SK-N-SH (cell line): ENCODE data around the gene NCAM1. TPM values are rescaled to one million over a fixed set of nuclear protein-coding genes. Genes with fewer than 3 reads are reported as not detected.

ENCODE experiments used
- CTCF ChIA-PET: fragments of 300-600, 350-600 bp; formaldehyde crosslinking; extraction: SDS; loops from one replicate; lab custom pipeline; 2021; lab: Yijun Ruan, JAX
- POLR2A ChIA-PET: fragments of 350-600 bp; sonication (Branson Sonifier 250); formaldehyde crosslinking; extraction: SDS; loops from one replicate; lab custom pipeline; 2020; ENCODE audit warnings: antibody characterized with exemption, inconsistent platforms; lab: Yijun Ruan, JAX
- DNase-seq: peaks from one replicate; pipeline ENCODE4 v3.0.0; 2012
- H2AFZ ChIP-seq: fragments of 200-600 bp; sonication (generic); 2 replicates; pipeline ENCODE4 v1.8.1; 2016; ENCODE audit warnings: antibody characterized with exemption, mild to moderate bottlenecking, low read depth
- H3F3A ChIP-seq: fragments of 200-600 bp; sonication (generic); replicated peaks from 2 replicates; pipeline ENCODE3; 2016; ENCODE audit warnings: antibody characterized with exemption, mild to moderate bottlenecking; ENCODE audit not compliant: insufficient read depth
- H3K27ac ChIP-seq, 2 experiments: fragments of 200-500 bp in 1 of 2; fragments of 200-600 bp in 1 of 2; sonication (Bioruptor generic) in 1 of 2; sonication (generic), shearing (Covaris generic) in 1 of 2; 2 replicates each; pipeline versions ENCODE4 v1.5.1 to v1.6.1; 2014 to 2016; ENCODE audit warnings: low read depth in 2 of 2, inconsistent platforms in 1 of 2, low read length in 1 of 2, mild to moderate bottlenecking in 1 of 2, mixed read lengths in 1 of 2
- H3K27me3 ChIP-seq: fragments of 200-600 bp; sonication (generic), shearing (Covaris generic); 2 replicates; pipeline ENCODE4 v1.6.1; 2016; ENCODE audit warnings: mixed run types; ENCODE audit not compliant: insufficient read depth
- H3K36me3 ChIP-seq, 2 experiments: fragments of 200-500 bp in 1 of 2; fragments of 200-600 bp in 1 of 2; sonication (Bioruptor generic) in 1 of 2; sonication (generic) in 1 of 2; replicated peaks in 1 of 2; 2 replicates each; pipeline versions ENCODE3 to v1.5.1; 2014 to 2016; ENCODE audit warnings: low read length in 1 of 2, mild to moderate bottlenecking in 1 of 2; ENCODE audit not compliant: insufficient read depth in 2 of 2, control insufficient read depth in 1 of 2
- H3K4me1 ChIP-seq, 2 experiments: fragments of 200-500 bp in 1 of 2; fragments of 200-600 bp in 1 of 2; sonication (Bioruptor generic) in 1 of 2; sonication (generic), shearing (Covaris generic) in 1 of 2; 2 replicates each; pipeline versions ENCODE4 v1.5.1 to v1.6.1; 2014 to 2016; ENCODE audit warnings: low read depth in 1 of 2, low read length in 1 of 2, mixed run types in 1 of 2; ENCODE audit not compliant: insufficient read depth in 2 of 2, control insufficient read depth in 1 of 2
- H3K4me2 ChIP-seq: fragments of 200-600 bp; sonication (generic), shearing (Covaris generic); 2 replicates; pipeline ENCODE4 v1.6.1; 2017; ENCODE audit warnings: mixed run types
- H3K4me3 ChIP-seq, 2 experiments: fragments of 200-500 bp in 1 of 2; fragments of 200-600 bp in 1 of 2; sonication (Bioruptor generic) in 1 of 2; sonication (generic), shearing (Covaris generic) in 1 of 2; 2 replicates each; pipeline versions ENCODE4 v1.5.1 to v1.8.1; 2014 to 2016; ENCODE audit warnings: low read depth in 2 of 2, inconsistent platforms in 1 of 2, low read length in 1 of 2, mild to moderate bottlenecking in 1 of 2, mixed read lengths in 1 of 2, moderate library complexity in 1 of 2
- H3K79me2 ChIP-seq: fragments of 200-600 bp; sonication (generic); 2 replicates; pipeline ENCODE4 v1.8.1; 2017; ENCODE audit warnings: mild to moderate bottlenecking; ENCODE audit not compliant: insufficient read depth
- H3K9ac ChIP-seq: fragments of 200-600 bp; sonication (generic); 2 replicates; pipeline ENCODE4 v1.6.1; 2017; ENCODE audit warnings: mixed run types
- H3K9me2 ChIP-seq: fragments of 200-600 bp; sonication (generic); 2 replicates; pipeline ENCODE4 v1.6.1; 2017; ENCODE audit warnings: mixed run types
- H3K9me3 ChIP-seq: fragments of 200-600 bp; sonication (generic); 2 replicates; pipeline ENCODE4 v1.6.1; 2017; ENCODE audit warnings: mixed run types, mild to moderate bottlenecking, moderate library complexity
- H4K20me1 ChIP-seq: fragments of 200-600 bp; sonication (generic); 2 replicates; pipeline ENCODE4 v1.6.1; 2017; ENCODE audit warnings: mild to moderate bottlenecking, mixed run types; ENCODE audit not compliant: insufficient read depth
- ELF1 ChIP-seq: IDR thresholded peaks from 2 replicates; pipeline ENCODE4 v1.4.0; 2012
- EP300 ChIP-seq, 2 experiments: IDR thresholded peaks; 2 replicates each; pipeline versions ENCODE4 v1.4.0 to v1.6.1; 2012; ENCODE audit warnings: borderline replicate concordance in 1 of 2, low read depth in 1 of 2, low read length in 1 of 2
- FOSL2 ChIP-seq: IDR thresholded peaks from 2 replicates; pipeline ENCODE4 v1.4.0; 2012; ENCODE audit warnings: low read depth, mild to moderate bottlenecking, moderate library complexity, borderline replicate concordance
- FOXJ3 ChIP-seq: sonication (generic); formaldehyde crosslinking; IDR thresholded peaks from 2 replicates; pipeline ENCODE4 v1.5.1; 2020; ENCODE audit warnings: mild to moderate bottlenecking, missing genetic modification reagents
- FOXM1 ChIP-seq: IDR thresholded peaks from 2 replicates; pipeline ENCODE4 v1.4.0; 2012; ENCODE audit warnings: low read depth, mild to moderate bottlenecking
- MEF2A ChIP-seq: IDR thresholded peaks from 2 replicates; pipeline ENCODE4 v1.4.0; 2012; ENCODE audit warnings: low read depth, borderline replicate concordance
- MXI1 ChIP-seq: IDR thresholded peaks from 2 replicates; pipeline ENCODE4 v1.6.1; 2012; ENCODE audit warnings: mild to moderate bottlenecking, low read depth, low read length, improper control_type of control experiment
- POLR2AphosphoS5 ChIP-seq: IDR thresholded peaks from 2 replicates; pipeline ENCODE4 v1.6.1; 2012; ENCODE audit warnings: low read depth, low read length
- RCOR1 ChIP-seq: fragments of 150-350 bp; IDR thresholded peaks from 2 replicates; pipeline ENCODE4 v1.6.1; 2017; ENCODE audit warnings: antibody characterized with exemption, low read length
- RFX5 ChIP-seq: IDR thresholded peaks from 2 replicates; pipeline ENCODE4 v1.6.1; 2012; ENCODE audit warnings: mild to moderate bottlenecking, improper control_type of control experiment, low read length
- SMC3 ChIP-seq: IDR thresholded peaks from 2 replicates; pipeline ENCODE4 v1.6.1; 2012; ENCODE audit warnings: low read depth, low read length, improper control_type of control experiment
- TAF1 ChIP-seq: IDR thresholded peaks from 2 replicates; pipeline ENCODE4 v1.6.1; 2012; ENCODE audit warnings: low read depth, mild to moderate bottlenecking, low read length, moderate library complexity, borderline replicate concordance
- TEAD4 ChIP-seq: IDR thresholded peaks from 2 replicates; pipeline ENCODE4 v1.4.0; 2012; ENCODE audit warnings: mild to moderate bottlenecking, borderline replicate concordance; ENCODE audit not compliant: insufficient read depth
- WGBS: methylation state at CpG from one replicate; pipeline ENCODE4 v1.1.6; 2017; ENCODE audit warnings: low lambda C conversion rate; 5-methylcytosine and 5-hydroxymethylcytosine counted together
- polyA plus RNA-seq, 3 experiments: library from polyadenylated mRNA; depleted of rRNA; stranded (reverse); fragments of >200 nt; gene quantifications; 2 replicates each; pipeline ENCODE4 v1.2.3, GENCODE V29; 2012
- TF ChIP-seq, protein P1 (sequence below): IDR thresholded peaks from 2 replicates; pipeline ENCODE4 v1.4.0; 2012; ENCODE audit warnings: low read depth, borderline replicate concordance

The NCAM1 gene
- polyA plus RNA-seq, 1 of the 3 experiments (the other 2 are of a cell fraction) = 19.4 TPM

DNA sequence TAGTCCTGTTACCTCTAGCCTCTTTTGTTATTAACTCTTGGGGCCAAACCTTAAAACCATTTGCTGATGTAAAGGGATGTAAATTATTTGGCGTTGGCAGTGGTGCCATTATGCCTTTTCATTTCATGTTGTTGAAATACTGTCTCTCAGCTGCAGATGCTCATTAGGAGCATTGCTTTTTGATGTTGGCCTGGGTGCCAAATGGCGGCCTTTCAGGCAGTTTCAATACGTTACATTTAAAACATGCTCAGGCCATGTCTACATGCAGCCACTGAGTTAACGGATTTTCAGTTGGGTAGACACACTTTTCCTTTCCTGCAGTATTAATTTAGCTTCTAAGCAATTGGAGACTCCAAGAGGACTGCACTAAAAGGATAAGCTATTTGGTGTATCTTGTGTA is 5.3 kb downstream of the NCAM1 start:
- Histone ChIP-seq H3K9me3 (no peaks in the 10 kb centered on the region), H2AFZ (no peak overlapping the region)
- TF ChIP-seq RCOR1 (no peak), RFX5 (no peak), ELF1 (no peak), TAF1 (no peak), POLR2AphosphoS5 (no peak), FOXM1 (no peak)
- TF ChIP-seq, all 33 proteins: peak for 0
- H3K4me1 ChIP-seq = peaks cover 0 to 24% of the 10 kb centered on the region in 2 experiments; a peak in 2 of 4 replicates
- no peaks in the 10 kb centered on the region for H3K36me3 ChIP-seq
- no peak overlapping the region for H3K9ac ChIP-seq
- H3K27me3 ChIP-seq = no peaks in the 10 kb centered on the region
- WGBS = 82% methylated on average over 4 of the region's 4 CpGs
- no peak for DNase-seq
- H3K4me2 ChIP-seq = no peak overlapping the region
- H3K4me3 ChIP-seq = no peak overlapping the region
- H3K79me2 ChIP-seq = no peaks in the 10 kb centered on the region; the same call in 1 of the 2 replicates
- H3K9me2 ChIP-seq = no peaks in the 10 kb centered on the region
- H3K27ac ChIP-seq = no peak overlapping the region
- ChIA-PET POLR2A (no interaction called here), CTCF (interaction anchor here (1.2 to 3.0 kb wide), 5 partner anchors 48 to 323 kb away, joined by 3 to 13 read pairs (median 5); no protein-coding TSS in a partner anchor)
- no peaks in the 10 kb centered on the region for H4K20me1 ChIP-seq
- H3F3A ChIP-seq = peaks cover 6% of the 10 kb centered on the region

DNA sequence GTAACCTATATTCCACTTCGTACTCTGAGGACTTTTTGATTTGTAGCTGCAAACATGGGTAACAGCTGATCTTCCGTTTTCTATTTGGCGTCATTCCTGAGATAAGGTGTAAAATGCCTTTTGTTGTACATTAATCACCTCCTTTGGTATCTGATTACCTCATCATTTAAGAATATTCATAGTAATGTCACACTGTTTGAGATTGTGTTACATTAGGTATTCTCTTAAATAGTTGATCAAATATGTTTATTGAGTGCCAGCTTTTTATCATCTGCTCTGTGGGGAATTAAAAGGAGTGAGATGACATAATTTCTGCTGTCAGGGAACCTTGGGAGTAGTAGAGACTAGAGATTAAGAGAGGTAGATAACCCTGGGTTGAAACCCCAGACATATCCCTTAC is 5.9 kb downstream of the NCAM1 start:
- no peaks in the 10 kb centered on the region for H4K20me1 ChIP-seq
- H3K27ac ChIP-seq = no peak overlapping the region
- no peaks in the 10 kb centered on the region for H3K9me2 ChIP-seq
- POLR2A ChIA-PET = no interaction called here
- CTCF ChIA-PET = interaction anchor here (1.2 to 3.0 kb wide), 5 partner anchors 47 to 323 kb away, joined by 3 to 13 read pairs (median 5); no protein-coding TSS in a partner anchor
- no peaks in the 10 kb centered on the region for H3K36me3 ChIP-seq
- H3K4me2 ChIP-seq = no peak overlapping the region
- no peaks in the 10 kb centered on the region for H3K9me3 ChIP-seq
- no peak overlapping the region for H3K9ac ChIP-seq
- no peaks in the 10 kb centered on the region for H3K27me3 ChIP-seq
- H3K4me3 ChIP-seq = no peak overlapping the region
- peaks cover 0 to 24% of the 10 kb centered on the region in 2 experiments; a peak in 2 of 4 replicates for H3K4me1 ChIP-seq
- 90% methylated on average over 3 of the region's 3 CpGs for WGBS
- DNase-seq = no peak
- H3K79me2 ChIP-seq = no peaks in the 10 kb centered on the region; the same call in 1 of the 2 replicates
- TF ChIP-seq FOXJ3 (CRISPR knock-in tag) (no peak), EP300 (IDR thresholded peaks at IDR 0.05; ENCODE audit: borderline replicate concordance in 1 of 2, low read depth in 1 of 2, low read length in 1 of 2) (no peak), FOSL2 (no peak), TAF1 (no peak), MXI1 (no peak), MEF2A (no peak), TEAD4 (no peak), SMC3 (no peak)
- TF ChIP-seq, protein P1, sequence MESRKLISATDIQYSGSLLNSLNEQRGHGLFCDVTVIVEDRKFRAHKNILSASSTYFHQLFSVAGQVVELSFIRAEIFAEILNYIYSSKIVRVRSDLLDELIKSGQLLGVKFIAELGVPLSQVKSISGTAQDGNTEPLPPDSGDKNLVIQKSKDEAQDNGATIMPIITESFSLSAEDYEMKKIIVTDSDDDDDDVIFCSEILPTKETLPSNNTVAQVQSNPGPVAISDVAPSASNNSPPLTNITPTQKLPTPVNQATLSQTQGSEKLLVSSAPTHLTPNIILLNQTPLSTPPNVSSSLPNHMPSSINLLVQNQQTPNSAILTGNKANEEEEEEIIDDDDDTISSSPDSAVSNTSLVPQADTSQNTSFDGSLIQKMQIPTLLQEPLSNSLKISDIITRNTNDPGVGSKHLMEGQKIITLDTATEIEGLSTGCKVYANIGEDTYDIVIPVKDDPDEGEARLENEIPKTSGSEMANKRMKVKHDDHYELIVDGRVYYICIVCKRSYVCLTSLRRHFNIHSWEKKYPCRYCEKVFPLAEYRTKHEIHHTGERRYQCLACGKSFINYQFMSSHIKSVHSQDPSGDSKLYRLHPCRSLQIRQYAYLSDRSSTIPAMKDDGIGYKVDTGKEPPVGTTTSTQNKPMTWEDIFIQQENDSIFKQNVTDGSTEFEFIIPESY = no peak
- peaks cover 6% of the 10 kb centered on the region for H3F3A ChIP-seq
- no peak overlapping the region for H2AFZ ChIP-seq
